Suprapubic skin (tissue), 4 donors: ENCODE data around the gene NOL7. TPM values are rescaled to one million over a fixed set of nuclear protein-coding genes. Genes with fewer than 3 reads are reported as not detected.

Experiments
- DNase-seq, 2 donors: peaks; one replicate each; pipeline ENCODE4 v3.0.0-alpha.2; 2019; ENCODE audit warnings: low spot score in 2 of 2
- H3K27ac ChIP-seq: fragments of 200-600 bp; sonication (generic); one replicate; pipeline ENCODE4 v1.5.1; 2019
- H3K27me3 ChIP-seq: fragments of 200-600 bp; sonication (generic); one replicate; pipeline ENCODE4 v1.5.1; 2019
- H3K36me3 ChIP-seq: fragments of 200-600 bp; sonication (generic); one replicate; pipeline ENCODE4 v1.5.1; 2019
- H3K4me1 ChIP-seq: fragments of 200-600 bp; sonication (generic); one replicate; pipeline ENCODE4 v1.5.1; 2019
- H3K4me3 ChIP-seq: fragments of 200-600 bp; sonication (generic); one replicate; pipeline ENCODE4 v1.5.1; 2019; ENCODE audit warnings: mild to moderate bottlenecking
- H3K9me3 ChIP-seq: fragments of 200-600 bp; sonication (generic); one replicate; pipeline ENCODE4 v1.5.1; 2019
- EP300 ChIP-seq: sonication (generic); formaldehyde crosslinking; IDR thresholded peaks from one replicate; pipeline ENCODE4 v1.6.1; 2017; ENCODE audit warnings: antibody characterized with exemption
- POLR2A ChIP-seq, 2 donors: fragments of 450-650 bp; IDR thresholded peaks; one replicate each; pipeline ENCODE4 v1.6.1; 2017; ENCODE audit warnings: antibody characterized with exemption in 2 of 2, mild to moderate bottlenecking in 2 of 2, moderate library complexity in 2 of 2
- POLR2AphosphoS5 ChIP-seq, 3 donors: sonication (generic); formaldehyde crosslinking; IDR thresholded peaks; one replicate each; pipeline ENCODE4 v1.6.1; 2017; ENCODE audit warnings: antibody characterized with exemption in 3 of 3
- WGBS: methylation state at CpG from one replicate; pipeline ENCODE4 v1.1.5; 2018; 5-methylcytosine and 5-hydroxymethylcytosine counted together
- total RNA-seq, 4 donors: library from RNA; depleted of rRNA; stranded (reverse); fragments of >200 nt; gene quantifications; one replicate each; pipeline ENCODE4 v1.1.0, GENCODE V29; 2016
- TF ChIP-seq, protein P1 (sequence below), 2 donors: fragments of 200-600 bp in 1 of 2; fragments of 450-650 bp in 1 of 2; sonication (generic) in 1 of 2; IDR thresholded peaks; one replicate each; pipeline ENCODE4 v1.5.1; 2016 to 2019; ENCODE audit warnings: antibody characterized with exemption in 2 of 2, mild to moderate bottlenecking in 1 of 2, moderate library complexity in 1 of 2

Gene NOL7
- total RNA-seq, 4 donors from 2014 or later: 38.6 to 48.0 (median 42.0) TPM

DNA sequence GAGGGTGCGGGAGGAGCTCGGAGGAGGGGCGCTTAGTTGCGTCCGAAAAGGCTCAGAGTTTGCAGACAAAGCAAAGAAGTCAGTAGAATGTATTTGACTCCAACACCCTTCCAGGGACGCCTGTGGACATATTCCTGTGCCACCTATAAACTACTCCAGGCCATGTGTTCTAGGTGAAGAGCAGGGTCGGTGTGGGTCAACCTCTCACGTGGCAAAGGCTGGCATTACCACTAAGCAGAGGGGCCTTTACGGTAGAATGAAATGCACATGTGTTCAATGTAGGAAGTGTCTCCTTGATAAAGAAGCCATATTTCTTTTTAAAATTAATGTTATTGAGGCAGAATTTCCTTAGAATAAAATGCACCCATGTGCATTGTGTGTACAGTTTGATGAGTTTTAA lies 25.3 kb upstream of the NOL7 start:
- 90% methylated on average over 9 of the region's 9 CpGs for WGBS

DNA sequence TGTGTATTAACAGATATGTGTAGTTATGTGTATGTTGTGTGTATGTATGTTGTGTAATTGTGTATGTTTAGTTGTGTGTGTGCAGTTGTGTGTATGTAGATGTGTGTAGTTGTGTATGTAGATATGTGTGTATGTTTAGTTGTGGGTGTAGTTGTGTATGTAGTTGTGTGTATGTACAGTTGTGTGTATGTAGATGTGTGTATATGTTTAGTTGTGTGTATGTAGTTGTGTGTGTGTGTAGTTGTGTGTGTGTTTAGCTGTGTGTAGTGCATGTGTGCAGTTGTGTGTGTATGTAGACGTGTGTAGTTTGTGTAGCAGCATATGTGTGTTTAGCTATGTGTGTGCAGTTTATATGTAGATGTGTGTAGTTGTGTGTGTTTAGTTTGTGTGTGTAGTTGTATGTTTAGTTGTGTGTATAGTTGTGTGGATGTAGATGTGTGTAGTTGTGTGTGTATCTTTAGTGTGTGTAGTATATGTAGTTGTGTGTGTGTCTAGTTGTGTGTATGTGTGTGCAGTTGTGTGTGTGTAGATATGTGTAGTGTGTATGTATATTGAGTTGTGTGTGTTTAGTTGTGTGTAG lies 24.5 kb upstream of the NOL7 start:
- H3K36me3 ChIP-seq: peaks cover 55% of the 10 kb centered on the region
- H3K27me3 ChIP-seq: no peaks in the 10 kb centered on the region
- TF ChIP-seq EP300: no peak
- TF ChIP-seq, protein P1, sequence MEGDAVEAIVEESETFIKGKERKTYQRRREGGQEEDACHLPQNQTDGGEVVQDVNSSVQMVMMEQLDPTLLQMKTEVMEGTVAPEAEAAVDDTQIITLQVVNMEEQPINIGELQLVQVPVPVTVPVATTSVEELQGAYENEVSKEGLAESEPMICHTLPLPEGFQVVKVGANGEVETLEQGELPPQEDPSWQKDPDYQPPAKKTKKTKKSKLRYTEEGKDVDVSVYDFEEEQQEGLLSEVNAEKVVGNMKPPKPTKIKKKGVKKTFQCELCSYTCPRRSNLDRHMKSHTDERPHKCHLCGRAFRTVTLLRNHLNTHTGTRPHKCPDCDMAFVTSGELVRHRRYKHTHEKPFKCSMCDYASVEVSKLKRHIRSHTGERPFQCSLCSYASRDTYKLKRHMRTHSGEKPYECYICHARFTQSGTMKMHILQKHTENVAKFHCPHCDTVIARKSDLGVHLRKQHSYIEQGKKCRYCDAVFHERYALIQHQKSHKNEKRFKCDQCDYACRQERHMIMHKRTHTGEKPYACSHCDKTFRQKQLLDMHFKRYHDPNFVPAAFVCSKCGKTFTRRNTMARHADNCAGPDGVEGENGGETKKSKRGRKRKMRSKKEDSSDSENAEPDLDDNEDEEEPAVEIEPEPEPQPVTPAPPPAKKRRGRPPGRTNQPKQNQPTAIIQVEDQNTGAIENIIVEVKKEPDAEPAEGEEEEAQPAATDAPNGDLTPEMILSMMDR (IDR thresholded peaks at IDR 0.05): no peak
- no peak for TF ChIP-seq POLR2A (IDR thresholded peaks at IDR 0.05)
- no peak for TF ChIP-seq POLR2AphosphoS5 (IDR thresholded peaks at IDR 0.05)
- no peak overlapping the region for H3K4me3 ChIP-seq
- no peak for DNase-seq
- H3K4me1 ChIP-seq: no peaks in the 10 kb centered on the region
- no peak overlapping the region for H3K27ac ChIP-seq
- no peaks in the 10 kb centered on the region for H3K9me3 ChIP-seq
- WGBS: 91% methylated on average over 1 of the region's 1 CpG

More for the DNA sequence above, 25.3 kb upstream of the NOL7 start:
- Histone ChIP-seq H3K27ac (no peak overlapping the region), H3K27me3 (no peaks in the 10 kb centered on the region), H3K4me1 (no peaks in the 10 kb centered on the region), H3K4me3 (no peak overlapping the region), H3K9me3 (no peaks in the 10 kb centered on the region), H3K36me3 (peaks cover 53% of the 10 kb centered on the region)
- TF ChIP-seq POLR2A (IDR thresholded peaks at IDR 0.05) (no peak), POLR2AphosphoS5 (IDR thresholded peaks at IDR 0.05) (no peak), EP300 (no peak)
- TF ChIP-seq, protein P1 (IDR thresholded peaks at IDR 0.05): no peak
- no peak for DNase-seq

DNA sequence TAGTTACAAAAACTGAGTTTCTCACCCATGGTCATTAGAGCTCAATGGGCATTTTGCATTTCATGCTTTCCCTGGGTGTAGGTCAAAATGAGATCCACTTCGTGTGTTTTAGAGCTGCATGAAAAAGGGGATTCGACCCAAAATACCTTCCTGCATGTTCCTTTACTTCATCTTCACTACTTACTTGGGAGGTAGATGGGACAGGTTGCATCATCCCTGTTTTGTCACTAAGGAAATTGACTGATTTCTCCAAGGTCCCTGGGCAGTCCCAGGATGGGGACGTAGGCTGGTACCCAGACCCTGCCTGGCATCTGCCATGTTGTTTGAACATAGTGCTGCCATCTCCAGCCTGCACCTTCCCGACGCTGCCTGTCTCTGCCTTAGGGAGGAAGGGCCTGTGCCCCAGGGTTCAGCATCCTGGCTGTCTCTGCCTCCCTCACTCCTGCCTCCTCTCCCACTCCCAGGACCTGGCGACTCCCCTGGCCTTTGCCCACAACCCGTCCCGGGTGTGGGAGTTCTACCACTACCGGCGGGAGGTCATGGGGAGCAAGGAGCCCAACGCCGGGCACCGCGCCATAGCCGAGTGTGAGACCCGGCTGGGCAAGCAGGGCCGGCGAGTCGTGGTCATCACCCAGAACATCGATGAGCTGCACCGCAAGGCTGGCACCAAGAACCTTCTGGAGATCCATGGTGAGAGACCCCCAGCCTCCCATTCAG lies 23.8 kb upstream of the NOL7 start:
- WGBS: 95% methylated on average over 21 of the region's 21 CpGs
- DNase-seq: no peak
- Histone ChIP-seq H3K4me3 (no peak overlapping the region), H3K9me3 (no peaks in the 10 kb centered on the region), H3K4me1 (no peaks in the 10 kb centered on the region), H3K27me3 (no peaks in the 10 kb centered on the region), H3K36me3 (peaks cover 56% of the 10 kb centered on the region), H3K27ac (no peak overlapping the region)
- TF ChIP-seq, protein P1 (IDR thresholded peaks at IDR 0.05): no peak
- TF ChIP-seq EP300 (no peak), POLR2A (IDR thresholded peaks at IDR 0.05) (no peak), POLR2AphosphoS5 (IDR thresholded peaks at IDR 0.05) (no peak)

DNA sequence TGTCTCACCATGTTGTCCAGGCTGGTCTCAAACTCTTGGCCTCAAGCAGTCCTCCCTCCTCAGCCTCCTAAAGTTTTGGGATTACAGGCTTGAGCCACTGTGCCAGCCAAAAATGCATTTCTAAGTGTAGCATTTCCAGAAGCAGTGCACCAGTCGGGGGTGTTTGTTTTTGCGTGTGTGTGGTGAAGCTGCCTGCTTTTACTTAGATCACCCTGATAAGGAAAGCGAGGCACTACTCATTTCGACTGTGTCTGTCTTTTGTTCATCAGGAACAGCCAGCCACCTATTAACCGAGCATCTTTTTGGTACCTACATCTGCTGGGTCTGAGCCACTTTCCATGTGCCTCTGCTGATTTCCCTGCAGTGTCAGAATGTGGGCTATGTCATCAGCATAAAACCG lies 22.0 kb upstream of the NOL7 start:
- Histone ChIP-seq H3K36me3 (peaks cover 59% of the 10 kb centered on the region), H3K9me3 (no peaks in the 10 kb centered on the region), H3K4me1 (no peaks in the 10 kb centered on the region), H3K27me3 (no peaks in the 10 kb centered on the region), H3K27ac (no peak overlapping the region), H3K4me3 (no peak overlapping the region)
- no peak for DNase-seq
- WGBS: 78% methylated on average over 6 of the region's 6 CpGs
- TF ChIP-seq POLR2A (IDR thresholded peaks at IDR 0.05) (no peak), POLR2AphosphoS5 (IDR thresholded peaks at IDR 0.05) (no peak)

DNA sequence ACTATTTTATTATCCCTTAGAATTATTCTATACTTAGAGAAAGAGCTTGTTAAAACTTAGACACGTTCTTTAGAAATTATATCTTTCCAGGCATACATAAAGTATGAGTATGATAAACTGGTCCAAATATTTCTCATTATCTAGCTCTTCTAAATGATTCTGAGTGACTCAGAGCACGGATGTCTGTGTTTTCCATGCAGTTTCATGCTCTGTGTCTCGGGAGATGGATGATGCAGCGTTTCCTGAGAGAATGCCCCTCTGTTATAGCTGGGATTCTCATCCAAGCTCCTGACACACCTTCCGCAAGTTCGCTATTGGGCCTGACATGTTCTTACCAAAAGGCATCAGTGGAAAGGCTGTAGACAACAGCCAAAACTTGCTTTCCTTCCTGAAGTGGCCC lies 21.4 kb upstream of the NOL7 start:
- 92% methylated on average over 6 of the region's 6 CpGs for WGBS
- TF ChIP-seq POLR2AphosphoS5 (IDR thresholded peaks at IDR 0.05) (no peak), EP300 (no peak), POLR2A (IDR thresholded peaks at IDR 0.05) (no peak)
- TF ChIP-seq, protein P1 (IDR thresholded peaks at IDR 0.05): no peak
- Histone ChIP-seq H3K9me3 (no peaks in the 10 kb centered on the region), H3K27ac (no peak overlapping the region), H3K27me3 (no peaks in the 10 kb centered on the region), H3K4me1 (no peaks in the 10 kb centered on the region), H3K36me3 (peaks cover 62% of the 10 kb centered on the region), H3K4me3 (no peak overlapping the region)
- DNase-seq: no peak
